Colonic mucosa (tissue), 4 donors: ENCODE results near the gene BCAN. TPM values are rescaled to one million over a fixed set of nuclear protein-coding genes. Genes with fewer than 3 reads are reported as not detected.

Experiments used
- DNase-seq: peaks from one replicate; pipeline ENCODE4 v3.0.0-alpha.2; 2020
- H3K27ac ChIP-seq: fragments of 200-600 bp; one replicate; pipeline ENCODE4 v1.8.0; 2021
- H3K27me3 ChIP-seq: fragments of 200-600 bp; one replicate; pipeline ENCODE4 v1.8.0; 2021
- H3K36me3 ChIP-seq: fragments of 200-600 bp; one replicate; pipeline ENCODE4 v1.8.0; 2021
- H3K4me1 ChIP-seq: fragments of 200-600 bp; one replicate; pipeline ENCODE4 v1.8.0; 2021; ENCODE audit warnings: mild to moderate bottlenecking
- H3K4me3 ChIP-seq: fragments of 200-600 bp; one replicate; pipeline ENCODE4 v1.8.0; 2021
- H3K9ac ChIP-seq, 2 donors: one replicate each; pipeline ENCODE4 v1.7.0; 2013; ENCODE audit warnings: control low read depth in 2 of 2, low read depth in 2 of 2, low read length in 2 of 2
- H3K9me3 ChIP-seq: fragments of 200-600 bp; one replicate; pipeline ENCODE4 v1.8.0; 2021
- intact Hi-C: fragments of 100-400 bp; cut with DNase I; formaldehyde crosslinking; loops from one replicate; pipeline ENCODE4 v1.14.1; 2022
- total RNA-seq, 2 donors: library from RNA; stranded (reverse); fragmentation: NEBNext Ultra II Directional in 1 of 2; extraction: Animal tissue kit (Norgen Biotek cat#: 25700) in 1 of 2; gene quantifications; one replicate each; pipeline ENCODE4 v1.2.1, GENCODE V29; 2021
- TF ChIP-seq, protein P1 (sequence below): fragments of 200-600 bp; IDR thresholded peaks from one replicate; pipeline ENCODE4 v1.8.0; 2022; ENCODE audit warnings: antibody characterized with exemption, mild to moderate bottlenecking
- donor health status: healthy.
- donor health status: DM: no; HTN: no; CAD: no.
- donor health status: DM: no; HTN: no; CAD: no.

BCAN gene
- total RNA-seq, 2 donors from 2014 or later: 0.37 TPM; not detected in 1

DNA sequence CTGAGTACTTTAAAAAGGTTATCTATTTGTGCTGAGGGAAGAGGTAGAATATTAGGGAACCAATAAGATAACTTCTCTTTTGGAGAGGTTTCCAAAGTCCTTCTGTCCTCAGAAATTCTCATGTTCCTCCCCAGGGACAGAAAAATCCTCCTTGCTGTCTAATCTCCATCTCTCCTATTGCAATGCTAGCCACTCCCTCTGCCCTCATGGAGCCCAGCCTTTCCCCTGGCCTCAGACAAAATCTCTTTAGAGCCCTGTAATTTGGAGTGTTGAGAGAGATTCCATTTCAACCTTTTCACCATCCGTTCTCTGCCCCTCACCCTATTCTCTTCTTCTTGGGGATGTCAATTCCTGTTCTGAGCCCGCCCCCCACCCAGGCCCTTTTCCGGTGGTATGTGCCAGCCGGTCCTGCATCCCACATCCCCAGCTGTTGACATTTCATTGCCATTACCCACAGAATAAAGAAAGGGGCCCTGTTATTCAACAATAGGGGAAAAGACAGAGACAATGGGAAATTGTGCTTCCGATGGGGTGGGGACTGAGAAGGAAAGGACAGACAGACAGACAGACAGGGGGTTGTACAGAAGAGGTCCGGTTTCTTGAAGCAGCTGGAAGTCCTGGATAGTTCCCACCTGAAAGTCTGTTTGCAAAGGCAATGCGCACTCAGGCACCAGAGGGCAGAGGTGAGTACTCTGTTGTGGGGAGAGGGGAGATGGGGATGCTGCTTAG, 22.9 kb upstream of the BCAN start, which contains the start of gene HAPLN2:
Gene HAPLN2, plus strand, starts transcription at position 563 of the 729 bp plus-strand sequence. CDS start 4,076 bp downstream, outside the sequence.
- Histone ChIP-seq H3K27ac (no peak within 1 kb of the TSS), H3K4me1 (peaks cover 2% of the 10 kb centered on the region), H3K4me3 (no peak within 1 kb of the TSS), H3K9me3 (no peaks in the 10 kb centered on the region), H3K27me3 (peaks cover 23% of the 10 kb centered on the region), H3K36me3 (no peaks in the 10 kb centered on the region), H3K9ac (no peak within 1 kb of the TSS)
- TF ChIP-seq, protein P1, sequence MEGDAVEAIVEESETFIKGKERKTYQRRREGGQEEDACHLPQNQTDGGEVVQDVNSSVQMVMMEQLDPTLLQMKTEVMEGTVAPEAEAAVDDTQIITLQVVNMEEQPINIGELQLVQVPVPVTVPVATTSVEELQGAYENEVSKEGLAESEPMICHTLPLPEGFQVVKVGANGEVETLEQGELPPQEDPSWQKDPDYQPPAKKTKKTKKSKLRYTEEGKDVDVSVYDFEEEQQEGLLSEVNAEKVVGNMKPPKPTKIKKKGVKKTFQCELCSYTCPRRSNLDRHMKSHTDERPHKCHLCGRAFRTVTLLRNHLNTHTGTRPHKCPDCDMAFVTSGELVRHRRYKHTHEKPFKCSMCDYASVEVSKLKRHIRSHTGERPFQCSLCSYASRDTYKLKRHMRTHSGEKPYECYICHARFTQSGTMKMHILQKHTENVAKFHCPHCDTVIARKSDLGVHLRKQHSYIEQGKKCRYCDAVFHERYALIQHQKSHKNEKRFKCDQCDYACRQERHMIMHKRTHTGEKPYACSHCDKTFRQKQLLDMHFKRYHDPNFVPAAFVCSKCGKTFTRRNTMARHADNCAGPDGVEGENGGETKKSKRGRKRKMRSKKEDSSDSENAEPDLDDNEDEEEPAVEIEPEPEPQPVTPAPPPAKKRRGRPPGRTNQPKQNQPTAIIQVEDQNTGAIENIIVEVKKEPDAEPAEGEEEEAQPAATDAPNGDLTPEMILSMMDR: no peak
- intact Hi-C loops: no loop called here
- DNase-seq: no peak

DNA sequence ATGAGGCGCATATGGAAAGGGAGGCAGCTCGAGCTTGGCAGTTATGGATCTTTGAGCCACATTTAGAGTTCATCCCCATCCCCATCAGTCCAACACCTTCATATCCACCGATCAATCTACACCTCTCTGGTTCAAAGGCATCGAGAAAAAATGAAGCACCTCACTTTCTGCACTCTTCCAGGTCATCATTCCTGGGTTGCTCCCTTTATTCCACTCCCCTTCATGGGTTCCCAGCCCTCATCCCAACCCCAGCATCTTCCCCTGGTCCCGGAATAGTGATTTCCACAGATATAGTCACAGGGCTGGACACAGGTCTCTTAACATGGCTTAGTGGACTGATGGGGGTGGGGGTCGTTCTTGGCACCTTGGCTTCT, 22.3 kb upstream of the BCAN start:
- H3K9ac ChIP-seq: no peak overlapping the region
- no peaks in the 10 kb centered on the region for H3K36me3 ChIP-seq
- peaks cover 28% of the 10 kb centered on the region for H3K27me3 ChIP-seq
- H3K9me3 ChIP-seq: no peaks in the 10 kb centered on the region
- TF ChIP-seq, protein P1: no peak
- H3K27ac ChIP-seq: no peak overlapping the region
- DNase-seq: no peak
- H3K4me3 ChIP-seq: no peak overlapping the region
- H3K4me1 ChIP-seq: peaks cover 8% of the 10 kb centered on the region
- intact Hi-C loops: no loop called here

DNA sequence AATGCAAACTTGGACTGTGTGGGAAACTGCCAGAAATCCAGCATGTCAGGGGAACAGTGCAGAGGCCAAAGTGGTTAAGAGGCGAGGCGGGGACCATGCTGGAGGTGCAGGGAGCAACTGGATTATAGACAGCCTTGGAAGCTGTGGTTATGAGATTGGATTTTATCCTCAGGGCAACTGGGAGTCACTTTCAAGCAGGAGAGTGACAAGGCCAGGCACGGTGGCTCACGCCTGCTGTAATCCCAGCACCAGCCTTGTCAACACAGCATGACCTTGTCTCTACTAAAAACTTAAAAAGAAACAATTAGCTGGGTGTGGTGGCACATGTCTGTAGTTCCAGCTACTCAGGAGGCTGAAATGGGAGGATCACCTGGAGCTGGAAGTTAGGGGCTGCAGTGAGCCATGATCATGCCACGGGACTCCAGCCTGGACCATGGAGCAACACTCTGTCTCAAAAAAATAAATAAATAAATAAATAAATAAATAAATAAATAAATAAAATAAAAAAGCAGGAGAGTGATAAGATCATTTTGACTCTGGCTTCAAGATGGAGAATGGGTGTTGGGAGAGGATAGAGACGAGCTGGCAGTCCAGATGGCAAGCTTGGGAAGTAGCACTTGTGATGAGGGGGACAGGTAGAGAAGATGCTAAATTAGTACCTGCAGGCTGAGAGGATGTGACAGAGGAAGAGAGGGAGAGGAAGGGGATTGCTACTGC, 19.2 kb upstream of the BCAN start:
- no peak overlapping the region for H3K9ac ChIP-seq
- H3K9me3 ChIP-seq: no peaks in the 10 kb centered on the region
- intact Hi-C loops: loop anchor here (10.0 kb wide), 1 partner anchor 242 kb away; the partner anchor contains the start of gene NTRK1
- no peak overlapping the region for H3K4me3 ChIP-seq
- TF ChIP-seq, protein P1: no peak
- H3K4me1 ChIP-seq: peaks cover 21% of the 10 kb centered on the region
- H3K27ac ChIP-seq: no peak overlapping the region
- no peak for DNase-seq
- H3K36me3 ChIP-seq: no peaks in the 10 kb centered on the region
- H3K27me3 ChIP-seq: peaks cover 42% of the 10 kb centered on the region

DNA sequence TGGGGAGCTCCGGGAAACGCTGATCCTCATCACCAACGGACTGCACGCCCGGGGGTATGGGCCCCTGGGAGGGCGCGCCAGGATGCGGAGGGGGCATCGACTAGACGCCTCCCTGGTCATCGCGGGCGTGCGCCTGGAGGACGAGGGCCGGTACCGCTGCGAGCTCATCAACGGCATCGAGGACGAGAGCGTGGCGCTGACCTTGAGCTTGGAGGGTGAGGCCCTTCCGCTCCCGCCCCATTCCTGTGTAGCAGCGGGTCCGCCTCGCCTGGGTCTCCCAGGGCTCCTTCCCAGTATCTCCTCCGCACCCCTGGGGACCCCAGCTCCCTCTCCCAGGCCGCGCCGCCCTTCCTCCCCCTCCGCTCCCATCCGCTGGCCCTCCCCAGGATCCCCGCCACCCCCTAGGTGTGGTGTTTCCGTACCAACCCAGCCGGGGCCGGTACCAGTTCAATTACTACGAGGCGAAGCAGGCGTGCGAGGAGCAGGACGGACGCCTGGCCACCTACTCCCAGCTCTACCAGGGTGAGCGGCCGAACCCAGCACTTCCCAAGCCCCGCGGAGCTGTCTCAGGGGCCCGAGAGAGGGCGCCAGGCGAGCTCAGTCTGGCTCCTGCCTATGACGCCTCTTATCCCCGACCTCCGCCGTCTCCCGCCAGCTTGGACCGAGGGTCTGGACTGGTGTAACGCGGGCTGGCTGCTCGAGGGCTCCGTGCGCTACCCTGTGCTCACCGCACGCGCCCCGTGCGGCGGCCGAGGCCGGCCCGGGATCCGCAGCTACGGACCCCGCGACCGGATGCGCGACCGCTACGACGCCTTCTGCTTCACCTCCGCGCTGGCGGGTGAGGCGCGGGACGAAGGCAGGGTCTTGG, 17.7 kb upstream of the BCAN start:
- intact Hi-C loops: loop anchor here (10.0 kb wide), 1 partner anchor 241 kb away; the partner anchor contains the start of gene NTRK1
- peak overlapping the region in 1 of 2 donors; percentile 12 for H3K9ac ChIP-seq
- H3K4me3 ChIP-seq: peak overlapping the region; percentile 23
- H3K27ac ChIP-seq: no peak overlapping the region
- H3K27me3 ChIP-seq: peaks cover 42% of the 10 kb centered on the region
- DNase-seq: peak; percentile 35
- H3K9me3 ChIP-seq: no peaks in the 10 kb centered on the region
- TF ChIP-seq, protein P1: peak; percentile 14
- no peaks in the 10 kb centered on the region for H3K36me3 ChIP-seq
- H3K4me1 ChIP-seq: peaks cover 21% of the 10 kb centered on the region
